K562 (cell line): ENCODE data around the gene TMEM266. TPM values are rescaled to one million over a fixed set of nuclear protein-coding genes. Genes with fewer than 3 reads are reported as not detected.
A peak's percentile ranks its signal among the peaks of the same experiment; 100 is the strongest.

Source experiments
- ATAC-seq: fragments of 200-7000 bp; cut with Tn5 transposase; 3 replicates; pipeline ENCODE4 v1.9.1; 2020; ENCODE audit warnings: moderate library complexity
- BruUV-seq: library from RNA; stranded (reverse); fragments of 400-500 nt; replicated peaks from 2 replicates; lab custom pipeline; 2021; lab: Mats Ljungman, UMichigan
- CTCF ChIA-PET: fragments of 300-600 bp; formaldehyde crosslinking; extraction: SDS; loops from one replicate; lab custom pipeline; 2021; ENCODE audit warnings: low intra/inter-chr PET ratio; lab: Yijun Ruan, JAX
- POLR2A ChIA-PET: fragments of 300-600, 350-650 bp; sonication (Branson Sonifier 250); formaldehyde crosslinking; extraction: SDS; loops from one replicate; lab custom pipeline; 2021; ENCODE audit warnings: antibody characterized with exemption, inconsistent platforms; lab: Yijun Ruan, JAX
- DNase-seq, 4 experiments: peaks; one replicate each; pipeline versions ENCODE4 v3.0.0 to v3.0.0-alpha.2; 2011 to 2018; ENCODE audit warnings: low spot score in 3 of 4, mixed read lengths in 3 of 4; ENCODE audit errors: extremely low read depth in 1 of 4
- FAIRE-seq: peaks from 2 replicates; lab custom pipeline; 2011; peaks lifted over from hg19 to GRCh38; lab: Jason Lieb, UNC
- H2AFZ ChIP-seq: 2 replicates; pipeline ENCODE4 v1.6.0; 2011; ENCODE audit warnings: low read depth, low read length, control low read depth, inconsistent platforms
- H3K27ac ChIP-seq: fragments of 200-600 bp; 3 replicates; pipeline ENCODE4 v1.8.0; 2011; ENCODE audit warnings: low read depth, mild to moderate bottlenecking, control low read depth, inconsistent platforms, low read length, moderate library complexity, mixed read lengths; ENCODE audit errors: extremely low read depth
- H3K27me3 ChIP-seq, 2 experiments: fragments of 300-600 bp in 1 of 2; 2 replicates in 1 of 2; 3 replicates in 1 of 2; pipeline versions ENCODE4 v1.6.0 to v1.8.0; 2011; ENCODE audit warnings: inconsistent platforms in 2 of 2, low read length in 2 of 2, mild to moderate bottlenecking in 1 of 2, mixed read lengths in 1 of 2, moderate library complexity in 1 of 2; ENCODE audit not compliant: control insufficient read depth in 2 of 2, insufficient read depth in 2 of 2
- H3K36me3 ChIP-seq: fragments of 300-600 bp; 3 replicates; pipeline ENCODE4 v1.8.0; 2011; ENCODE audit warnings: mild to moderate bottlenecking, low read length, inconsistent platforms; ENCODE audit not compliant: control insufficient read depth, insufficient read depth
- H3K4me1 ChIP-seq, 2 experiments: fragments of 200-600 bp in 1 of 2; replicated peaks in 1 of 2; 2 replicates in 1 of 2; 3 replicates in 1 of 2; pipeline versions ENCODE4 v1.5.1 to v1.8.0; 2011; ENCODE audit warnings: inconsistent platforms in 2 of 2, low read length in 2 of 2, mild to moderate bottlenecking in 1 of 2, mixed read lengths in 1 of 2, moderate library complexity in 1 of 2; ENCODE audit not compliant: control insufficient read depth in 2 of 2, insufficient read depth in 2 of 2
- H3K4me2 ChIP-seq: 2 replicates; pipeline ENCODE4 v1.6.1; 2011; ENCODE audit warnings: low read length, control low read depth, inconsistent platforms, mixed read lengths; ENCODE audit not compliant: insufficient read depth
- H3K4me3 ChIP-seq: fragments of 200-600 bp; sonication (generic), shearing (Covaris generic); 2 replicates; pipeline ENCODE4 v1.5.1; 2016; ENCODE audit warnings: control low read depth, inconsistent platforms
- H3K79me2 ChIP-seq: fragments of 200-600 bp; 3 replicates; pipeline ENCODE4 v1.8.0; 2011; ENCODE audit warnings: low read length, inconsistent platforms; ENCODE audit not compliant: control insufficient read depth, insufficient read depth
- H3K9ac ChIP-seq, 2 experiments: 2 replicates each; pipeline versions ENCODE4 v1.6.0 to v1.6.1; 2011; ENCODE audit warnings: low read depth in 2 of 2, low read length in 2 of 2, control low read depth in 1 of 2, inconsistent platforms in 1 of 2, mild to moderate bottlenecking in 1 of 2, mixed read lengths in 1 of 2; ENCODE audit not compliant: insufficient read depth in 1 of 2
- H3K9me1 ChIP-seq: one replicate; pipeline ENCODE4 v1.6.0; 2011; ENCODE audit warnings: inconsistent platforms, mild to moderate bottlenecking, low read length, moderate library complexity; ENCODE audit not compliant: control insufficient read depth, insufficient read depth
- H3K9me3 ChIP-seq: replicated peaks from 2 replicates; pipeline ENCODE4 v1.5.1; 2011; ENCODE audit warnings: low read depth, low read length, inconsistent platforms; ENCODE audit not compliant: control insufficient read depth, insufficient read depth
- H4K20me1 ChIP-seq: replicated peaks from 2 replicates; pipeline ENCODE4 v1.6.1; 2011; ENCODE audit warnings: low read length, inconsistent platforms, mixed read lengths; ENCODE audit not compliant: control insufficient read depth, insufficient read depth
- ARHGAP35 ChIP-seq: fragments of 450-650 bp; IDR thresholded peaks from 2 replicates; pipeline ENCODE4 v1.6.1; 2018; ENCODE audit not compliant: partially characterized antibody
- GTF2E2 ChIP-seq: fragments of 200-800 bp; sonication (Bioruptor generic); IDR thresholded peaks from 2 replicates; pipeline ENCODE4 v1.6.1; 2016; ENCODE audit warnings: missing genetic modification characterization, missing compliant biosample characterization
- MECOM ChIP-seq: fragments of 250-450 bp; sonication (Bioruptor Pico); IDR thresholded peaks from 2 replicates; pipeline ENCODE4 v1.8.0; 2022; ENCODE audit warnings: inconsistent platforms
- MEF2A ChIP-seq: IDR thresholded peaks from 2 replicates; pipeline ENCODE4 v1.6.1; 2011; ENCODE audit warnings: low read depth, mild to moderate bottlenecking, low read length, moderate library complexity; ENCODE audit not compliant: control insufficient read depth
- NKRF ChIP-seq: fragments of 450-650 bp; IDR thresholded peaks from 2 replicates; pipeline ENCODE4 v1.6.1; 2016; ENCODE audit warnings: borderline replicate concordance
- PHF20 ChIP-seq: fragments of 450-650 bp; IDR thresholded peaks from 2 replicates; pipeline ENCODE4 v1.6.1; 2018; ENCODE audit not compliant: partially characterized antibody
- SIX5 ChIP-seq, 2 experiments: IDR thresholded peaks; 2 replicates each; pipeline ENCODE4 v1.6.1; 2011; ENCODE audit warnings: low read length in 2 of 2, borderline replicate concordance in 1 of 2, low read depth in 1 of 2, mild to moderate bottlenecking in 1 of 2, moderate library complexity in 1 of 2; ENCODE audit not compliant: insufficient read depth in 1 of 2
- SNAPC5 ChIP-seq: fragments of 250-450 bp; sonication (Bioruptor Pico); IDR thresholded peaks from 2 replicates; pipeline ENCODE4 v1.8.0; 2021; ENCODE audit warnings: moderate library complexity, mild to moderate bottlenecking, inconsistent platforms
- TCF7L2 ChIP-seq: fragments of 150-350 bp; IDR thresholded peaks from 2 replicates; pipeline ENCODE4 v1.6.1; 2016; ENCODE audit warnings: low read depth, mild to moderate bottlenecking, low read length, moderate library complexity
- ZBTB17 ChIP-seq: fragments of 450-650 bp; formaldehyde crosslinking; IDR thresholded peaks from 2 replicates; pipeline ENCODE4 v1.4.0; 2020; ENCODE audit warnings: mild to moderate bottlenecking
- ZNF143 ChIP-seq: sonication (generic); formaldehyde crosslinking; IDR thresholded peaks from 2 replicates; pipeline ENCODE4 v1.9.0; 2022; ENCODE audit warnings: mild to moderate bottlenecking, missing genetic modification reagents
- ZNF280A ChIP-seq: fragments of 450-650 bp; IDR thresholded peaks from 2 replicates; pipeline ENCODE4 v1.6.1; 2018; ENCODE audit warnings: mild to moderate bottlenecking, low read depth; ENCODE audit not compliant: partially characterized antibody
- ZNF398 ChIP-seq: fragments of 250-450 bp; sonication (Bioruptor Pico); IDR thresholded peaks from 2 replicates; pipeline ENCODE4 v1.8.0; 2021; ENCODE audit warnings: moderate library complexity, mild to moderate bottlenecking, inconsistent platforms
- WGBS: fragments of 100-300 bp; shearing (Covaris generic); methylation state at CpG from one replicate; pipeline ENCODE4 v1.1.6; 2016; ENCODE audit warnings: low coverage, mixed read lengths; ENCODE audit not compliant: insufficient coverage; ENCODE audit errors: missing lambda C conversion rate; 5-methylcytosine and 5-hydroxymethylcytosine counted together
- in situ Hi-C: fragments of 300-500 bp; cut with MboI; formaldehyde crosslinking; loops from 4 replicates; pipeline ENCODE4 v1.15.0; 2018; ENCODE audit warnings: inconsistent platforms, mixed read lengths
- intact Hi-C: fragments of 100-400 bp; cut with micrococcal nuclease; formaldehyde crosslinking; loops from 2 replicates; pipeline ENCODE4 v1.14.2; 2022
- polyA plus RNA-seq, 8 experiments: library from polyadenylated mRNA; depleted of rRNA in 4 of 8; stranded (reverse) in 5 of 8; unstranded in 3 of 8; fragments of >200 nt; fragmentation: Nextera tagmentation in 2 of 8; fragmentation: Illumina TruSeq in 1 of 8; extraction: Ambion mirVana in 2 of 8; extraction: Trizol in 1 of 8; gene quantifications; 2 replicates each; pipeline versions ENCODE4 v1.2.1 to v1.2.3, GENCODE V29; 2011 to 2014; ENCODE audit warnings: inconsistent platforms in 1 of 8, missing spikeins in 1 of 8
- total RNA-seq, 7 experiments: library from RNA; depleted of rRNA in 6 of 7; stranded (reverse); fragments of >200 nt in 6 of 7; fragmentation: Illumina TruSeq in 2 of 7; extraction: Trizol in 2 of 7; gene quantifications; 2 replicates each; pipeline versions ENCODE4 v1.2.1 to v1.2.3, GENCODE V29; 2011 to 2021; ENCODE audit warnings: low replicate concordance in 1 of 7
- TF ChIP-seq, protein P1 (sequence below): IDR thresholded peaks from 2 replicates; pipeline ENCODE4 v1.6.1; 2014; ENCODE audit warnings: antibody characterized with exemption
- TF ChIP-seq, protein P2 (sequence below): fragments of 450-650 bp; IDR thresholded peaks from 2 replicates; pipeline ENCODE4 v1.6.1; 2016; ENCODE audit warnings: low read depth, mild to moderate bottlenecking, moderate library complexity

Gene TMEM266
- total and polyA plus RNA-seq, 9 of the 15 experiments (the other 6 are each of a cell fraction or from before 2014, with no cell fraction given): not detected

DNA sequence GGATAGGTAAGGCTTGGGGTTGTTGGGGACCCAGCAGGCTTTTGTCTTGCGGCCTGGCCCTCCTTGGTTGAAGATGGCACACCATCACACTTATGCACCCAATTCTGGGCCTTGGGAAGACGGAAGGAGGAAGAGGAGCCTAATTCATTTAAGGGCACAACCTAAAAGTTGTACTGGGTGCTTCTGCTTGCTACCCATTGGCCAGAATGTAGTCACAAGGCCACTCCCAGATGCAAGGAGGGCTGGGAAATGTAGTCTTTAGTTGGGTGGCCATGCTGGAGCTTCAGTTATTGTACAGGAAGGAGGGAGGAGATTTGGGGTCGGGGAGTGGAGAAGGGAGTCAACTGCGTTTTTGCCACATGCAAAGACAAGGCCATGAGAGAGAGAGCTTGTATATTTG is 109.2 kb downstream of the TMEM266 start:
- POLR2A ChIA-PET: interaction anchor here (0.6 kb wide), 1 partner anchor 10 kb away, joined by 3 read pairs; no protein-coding TSS in a partner anchor
- Histone ChIP-seq H3K36me3 (no peaks in the 10 kb centered on the region), H3K27me3 (peaks cover 25 to 72% of the 10 kb centered on the region in 2 experiments; a peak in 4 of 5 replicates), H2AFZ (peak overlapping the region; percentile 94), H3K4me2 (peak overlapping the region; percentile 36), H3K9ac (peak overlapping the region in 1 of 2 experiments; percentile 52; a peak in 1 of 4 replicates), H3K27ac (no peak overlapping the region), H3K4me3 (no peak overlapping the region), H4K20me1 (0 out of 2 replicates have a peak, but pooled peaks cover 7% of the 10 kb centered on the region), H3K4me1 (peaks cover 3 to 9% of the 10 kb centered on the region in 2 experiments; a peak in 3 of 5 replicates), H3K9me3 (no peaks in the 10 kb centered on the region), H3K79me2 (no peaks in the 10 kb centered on the region), H3K9me1 (no peaks in the 10 kb centered on the region)
- CTCF ChIA-PET: no interaction called here
- DNase-seq: peak; percentile 50 to 70 (median 65)
- BruUV-seq: no TSS peak
- WGBS: 8% methylated on average over 4 of the region's 4 CpGs
- peak; percentile 96 for ATAC-seq
- FAIRE-seq: peak; percentile 93
- intact Hi-C loops: no loop called here
- in situ Hi-C loops: no loop called here
- no peak for TF ChIP-seq MECOM (CRISPR knock-in tag)
- no peak for TF ChIP-seq NKRF
- TF ChIP-seq SIX5 (IDR thresholded peaks at IDR 0.05; ENCODE audit: borderline replicate concordance in 1 of 2, insufficient read depth in 1 of 2, low read depth in 1 of 2, low read length in 2 of 2): peak; percentile 76 to 78
- TF ChIP-seq ZNF398 (CRISPR knock-in tag): no peak
- TF ChIP-seq TCF7L2: no peak
- no peak for TF ChIP-seq PHF20
- no peak for TF ChIP-seq GTF2E2 (tag)
- no peak for TF ChIP-seq ZNF280A
- TF ChIP-seq SNAPC5 (CRISPR knock-in tag): no peak
- no peak for TF ChIP-seq MEF2A
- no peak for TF ChIP-seq ZBTB17
- TF ChIP-seq ZNF143: peak; percentile 85
- TF ChIP-seq, protein P1, sequence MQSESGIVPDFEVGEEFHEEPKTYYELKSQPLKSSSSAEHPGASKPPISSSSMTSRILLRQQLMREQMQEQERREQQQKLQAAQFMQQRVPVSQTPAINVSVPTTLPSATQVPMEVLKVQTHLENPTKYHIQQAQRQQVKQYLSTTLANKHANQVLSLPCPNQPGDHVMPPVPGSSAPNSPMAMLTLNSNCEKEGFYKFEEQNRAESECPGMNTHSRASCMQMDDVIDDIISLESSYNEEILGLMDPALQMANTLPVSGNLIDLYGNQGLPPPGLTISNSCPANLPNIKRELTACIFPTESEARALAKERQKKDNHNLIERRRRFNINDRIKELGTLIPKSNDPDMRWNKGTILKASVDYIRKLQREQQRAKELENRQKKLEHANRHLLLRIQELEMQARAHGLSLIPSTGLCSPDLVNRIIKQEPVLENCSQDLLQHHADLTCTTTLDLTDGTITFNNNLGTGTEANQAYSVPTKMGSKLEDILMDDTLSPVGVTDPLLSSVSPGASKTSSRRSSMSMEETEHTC: no peak
- TF ChIP-seq, protein P2, sequence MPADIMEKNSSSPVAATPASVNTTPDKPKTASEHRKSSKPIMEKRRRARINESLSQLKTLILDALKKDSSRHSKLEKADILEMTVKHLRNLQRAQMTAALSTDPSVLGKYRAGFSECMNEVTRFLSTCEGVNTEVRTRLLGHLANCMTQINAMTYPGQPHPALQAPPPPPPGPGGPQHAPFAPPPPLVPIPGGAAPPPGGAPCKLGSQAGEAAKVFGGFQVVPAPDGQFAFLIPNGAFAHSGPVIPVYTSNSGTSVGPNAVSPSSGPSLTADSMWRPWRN: no peak
- no peak for TF ChIP-seq ARHGAP35
